ENCODE measurements around the gene MEIS2.

Gene MEIS2

GRCh38 chr15:36863570-36863969 lies 236.8 kb downstream of the MEIS2 start:
- no peak for DNase-seq

GRCh38 chr15:36860792-36861191 lies 239.6 kb downstream of the MEIS2 start:
- no peak for DNase-seq

DNA sequence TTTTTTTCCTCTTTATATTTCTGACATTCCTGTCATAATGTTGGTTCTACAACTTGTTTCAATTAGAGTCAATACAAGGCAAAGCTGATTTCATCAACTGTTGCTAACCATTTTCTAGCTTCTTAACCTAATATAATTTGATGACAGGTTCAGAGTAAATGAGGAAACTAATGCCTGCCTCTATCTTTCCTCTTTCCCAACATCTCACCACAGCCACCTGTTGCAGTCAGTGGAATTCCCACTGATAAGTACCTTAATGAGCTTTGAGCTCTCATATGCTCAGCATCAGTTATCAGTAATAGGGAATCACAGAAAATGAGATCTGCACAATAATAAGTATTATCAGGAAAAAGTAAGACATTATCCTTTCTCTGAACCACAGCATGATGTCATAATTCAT lies 241.9 kb downstream of the MEIS2 start:
- DNase-seq: no peak

- no peak for DNase-seq
Measured at GRCh38 chr15:36856339-36856973, 243.9 kb downstream of the MEIS2 start.

DNA sequence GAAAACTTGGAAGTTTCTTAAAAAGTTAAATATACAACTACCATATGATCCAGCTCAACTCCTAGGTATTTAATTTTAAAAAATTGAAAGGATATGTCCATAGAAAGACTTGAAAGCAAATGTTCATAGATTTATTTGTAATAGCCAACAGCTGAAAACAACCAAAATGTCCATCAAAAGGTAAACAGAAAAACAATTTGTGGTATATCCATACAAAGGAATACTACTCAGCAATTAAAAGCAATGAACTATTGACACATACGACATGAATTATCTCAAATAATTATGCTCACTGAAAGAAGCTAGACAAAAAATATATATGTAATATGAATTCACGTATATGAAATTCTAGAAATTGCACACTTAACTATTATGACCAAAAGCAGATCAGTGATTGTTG lies 249.5 kb downstream of the MEIS2 start:
- DNase-seq: no peak

- no peak for DNase-seq
Measured at GRCh38 chr15:36845270-36845669, 255.1 kb downstream of the MEIS2 start.

GRCh38 chr15:36844534-36844998 lies 255.8 kb downstream of the MEIS2 start:
- peak; percentile 23 for DNase-seq

GRCh38 chr15:36843822-36844221 lies 256.5 kb downstream of the MEIS2 start:
- DNase-seq: no peak

GRCh38 chr15:36841193-36841592 lies 259.2 kb downstream of the MEIS2 start:
- DNase-seq: no peak
